ENCODE measurements around the gene ACADL. TPM values are rescaled to one million over a fixed set of nuclear protein-coding genes. Genes with fewer than 3 reads are reported as not detected.
A peak's percentile ranks its signal among the peaks of the same experiment; 100 is the strongest.

ACADL gene
- total RNA-seq, 1 donor from 2014 or later, result 3.8 TPM

GRCh38 chr2:210170446-210171303 is 54.6 kb downstream of the ACADL start:
- DNase-seq (ENCODE audit: low read depth), result peak; percentile 86

- no peak for DNase-seq (ENCODE audit: low read depth)
These were observed 55.1 kb downstream of the ACADL start for GRCh38 chr2:210170196-210170445.

- DNase-seq (ENCODE audit: low read depth), result peak; percentile 81
These were observed 55.6 kb downstream of the ACADL start for GRCh38 chr2:210169516-210170195.

- peak; percentile 40 for DNase-seq (ENCODE audit: low read depth)
These were observed 58.0 kb downstream of the ACADL start for GRCh38 chr2:210167227-210167626.

GRCh38 chr2:210162466-210163124 is 62.7 kb downstream of the ACADL start:
- DNase-seq (ENCODE audit: low read depth), result peak; percentile 62

GRCh38 chr2:210159059-210159458 is 66.2 kb downstream of the ACADL start:
- no peak for DNase-seq (ENCODE audit: low read depth)

- no peak for DNase-seq (ENCODE audit: low read depth)
These were observed 67.0 kb downstream of the ACADL start for GRCh38 chr2:210158236-210158635.

- peak; percentile 43 for DNase-seq (ENCODE audit: low read depth)
These were observed 67.7 kb downstream of the ACADL start for GRCh38 chr2:210157526-210157925.

GRCh38 chr2:210147614-210148013 is 77.6 kb downstream of the ACADL start:
- DNase-seq (ENCODE audit: low read depth), result no peak

Other genes with a start within 250 kb of the ACADL start
- 120 and 134 TPM in 2 replicates for gene RPE, start 222.8 kb downstream of the ACADL start, total RNA-seq
- gene KANSL1L, start 54.0 kb downstream of the ACADL start, total RNA-seq, result 22.4 and 67.1 TPM in 2 replicates
- not detected in 2 replicates for gene MYL1, start 89.7 kb upstream of the ACADL start, total RNA-seq

Measured in renal cortical epithelial cell (primary cell).